GM12891 (cell line): ENCODE results near the gene SYT1.

Experiments used
- PAX5 ChIP-seq: IDR thresholded peaks from 2 replicates; pipeline ENCODE4 v1.6.1; 2011; ENCODE audit warnings: low read length, moderate library complexity, mild to moderate bottlenecking; ENCODE audit not compliant: insufficient read depth, severe bottlenecking
- POLR2A ChIP-seq: IDR thresholded peaks from 2 replicates; pipeline ENCODE4 v1.6.1; 2011; ENCODE audit warnings: low read depth, low read length, control low read depth
- POLR2AphosphoS5 ChIP-seq: IDR thresholded peaks from 2 replicates; pipeline ENCODE4 v1.6.1; 2011; ENCODE audit warnings: low read depth, low read length, control low read depth
- POU2F2 ChIP-seq: IDR thresholded peaks from 2 replicates; pipeline ENCODE4 v1.6.1; 2011; ENCODE audit warnings: low read depth, mild to moderate bottlenecking, control low read depth, low read length, moderate library complexity
- SPI1 ChIP-seq: IDR thresholded peaks from 2 replicates; pipeline ENCODE4 v1.6.1; 2011; ENCODE audit warnings: low read depth, low read length, control low read depth
- TAF1 ChIP-seq: IDR thresholded peaks from 2 replicates; pipeline ENCODE4 v1.6.1; 2011; ENCODE audit warnings: low read depth, low read length, control low read depth

DNA sequence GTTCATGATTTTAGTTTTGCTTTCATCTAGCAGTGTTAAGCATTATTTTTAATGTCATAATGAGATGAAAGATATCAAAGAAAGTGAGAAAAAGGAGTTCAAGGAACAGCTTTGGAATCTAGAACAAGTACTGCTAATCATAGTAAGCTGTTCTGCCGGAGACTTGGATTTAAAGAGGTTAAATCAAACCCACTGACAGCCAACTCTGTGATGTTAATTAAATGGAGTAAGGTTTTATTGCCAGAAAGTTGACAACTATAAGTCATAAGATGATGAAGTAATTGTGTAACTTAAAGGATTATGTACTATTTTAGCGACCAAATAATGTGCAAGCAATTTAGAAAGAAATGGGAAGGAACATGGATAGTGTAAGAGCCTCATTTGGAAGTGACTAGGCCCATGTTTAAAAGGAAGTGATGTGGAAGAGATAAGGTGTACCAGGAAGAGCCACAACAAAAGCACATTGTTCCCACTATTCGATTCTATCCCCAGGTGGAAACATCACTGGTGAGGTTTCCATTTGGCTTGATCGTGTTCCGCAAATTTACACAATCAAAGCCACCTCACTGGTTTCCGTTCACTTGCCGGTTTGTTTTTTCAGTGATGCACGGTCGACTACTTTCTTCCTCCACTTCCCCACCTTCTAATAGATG, 437.7 kb downstream of the SYT1 start:
- no peak for TF ChIP-seq POLR2A
- TF ChIP-seq TAF1: no peak
- no peak for TF ChIP-seq POU2F2
- TF ChIP-seq POLR2AphosphoS5: no peak
- no peak for TF ChIP-seq PAX5
- no peak for TF ChIP-seq SPI1
